Caco-2 (cell line): ENCODE results near the gene RPL38. TPM values are rescaled to one million over a fixed set of nuclear protein-coding genes. Genes with fewer than 3 reads are reported as not detected.

ENCODE experiments used
- BruUV-seq: library from RNA; stranded (reverse); fragments of 400-500 nt; replicated peaks from 2 replicates; lab custom pipeline; 2021; lab: Mats Ljungman, UMichigan
- CTCF ChIA-PET: fragments of 300-600 bp; sonication (Branson Sonifier 250); formaldehyde crosslinking; loops from one replicate; lab custom pipeline; 2022; ENCODE audit warnings: antibody characterized with exemption; lab: Charles Lee
- POLR2A ChIA-PET: fragments of 300-600 bp; sonication (Branson Sonifier 250); formaldehyde crosslinking; loops from one replicate; lab custom pipeline; 2022; ENCODE audit warnings: antibody characterized with exemption; lab: Charles Lee
- DNase-seq, 2 experiments: peaks; one replicate each; pipeline versions ENCODE4 v3.0.0 to v3.0.0-alpha.2; 2020 to 2022
- H3K27me3 ChIP-seq: replicated peaks from 2 replicates; pipeline ENCODE4 v1.6.0; 2011; ENCODE audit warnings: low read length; ENCODE audit not compliant: control insufficient read depth, insufficient read depth
- H3K36me3 ChIP-seq: 2 replicates; pipeline ENCODE4 v1.5.1; 2011; ENCODE audit warnings: low read length; ENCODE audit not compliant: control insufficient read depth, insufficient read depth
- H3K4me1 ChIP-seq: fragments of 250-450 bp; sonication (Bioruptor Pico); 2 replicates; pipeline ENCODE4 v1.5.1; 2020; ENCODE audit warnings: mild to moderate bottlenecking
- H3K4me3 ChIP-seq: 2 replicates; pipeline ENCODE4 v1.5.1; 2011; ENCODE audit warnings: low read depth, mild to moderate bottlenecking, control low read depth, low read length
- H3K9me3 ChIP-seq: fragments of 250-450 bp; sonication (Bioruptor Pico); 2 replicates; pipeline ENCODE4 v1.5.1; 2020; ENCODE audit warnings: mild to moderate bottlenecking, moderate library complexity
- H3K27ac Mint-ChIP-seq: one replicate; pipeline ENCODE4 v1.8.0; 2022; ENCODE audit warnings: mixed read lengths; ENCODE audit not compliant: unreplicated experiment
- H3K27me3 Mint-ChIP-seq: one replicate; pipeline ENCODE4 v1.8.0; 2022; ENCODE audit warnings: mixed read lengths; ENCODE audit not compliant: insufficient read depth, unreplicated experiment
- H3K36me3 Mint-ChIP-seq: one replicate; pipeline ENCODE4 v1.8.0; 2022; ENCODE audit warnings: mild to moderate bottlenecking, mixed read lengths; ENCODE audit not compliant: insufficient read depth, unreplicated experiment
- H3K4me1 Mint-ChIP-seq: one replicate; pipeline ENCODE4 v1.8.0; 2022; ENCODE audit warnings: low read depth, mixed read lengths; ENCODE audit not compliant: unreplicated experiment
- H3K4me3 Mint-ChIP-seq: one replicate; pipeline ENCODE4 v1.8.0; 2022; ENCODE audit warnings: mild to moderate bottlenecking, moderate library complexity, mixed read lengths; ENCODE audit not compliant: unreplicated experiment
- H3K9me3 Mint-ChIP-seq: one replicate; pipeline ENCODE4 v1.8.0; 2022; ENCODE audit warnings: mixed read lengths; ENCODE audit not compliant: unreplicated experiment
- intact Hi-C: fragments of 100-400 bp; cut with micrococcal nuclease; formaldehyde crosslinking; loops from one replicate; pipeline ENCODE4 v1.10.0; 2022; ENCODE audit not compliant: unreplicated experiment
- total RNA-seq: library from RNA; stranded (reverse); gene quantifications from 2 replicates; pipeline ENCODE4 v1.2.3, GENCODE V29; 2022
- TF ChIP-seq, protein P1 (sequence below), 2 experiments: fragments of 200-600 bp in 1 of 2; IDR thresholded peaks; 1 replicate in 1 of 2; 2 replicates in 1 of 2; pipeline versions ENCODE4 v1.5.1 to v1.8.0; 2011 to 2022; ENCODE audit warnings: antibody characterized with exemption in 1 of 2, control low read depth in 1 of 2, inconsistent platforms in 1 of 2, low read depth in 1 of 2, low read length in 1 of 2, mild to moderate bottlenecking in 1 of 2, moderate library complexity in 1 of 2; ENCODE audit not compliant: insufficient read depth in 1 of 2, severe bottlenecking in 1 of 2, unreplicated experiment in 1 of 2

The RPL38 gene
- total RNA-seq, 1 experiment from 2014 or later = 1,319 TPM

DNA sequence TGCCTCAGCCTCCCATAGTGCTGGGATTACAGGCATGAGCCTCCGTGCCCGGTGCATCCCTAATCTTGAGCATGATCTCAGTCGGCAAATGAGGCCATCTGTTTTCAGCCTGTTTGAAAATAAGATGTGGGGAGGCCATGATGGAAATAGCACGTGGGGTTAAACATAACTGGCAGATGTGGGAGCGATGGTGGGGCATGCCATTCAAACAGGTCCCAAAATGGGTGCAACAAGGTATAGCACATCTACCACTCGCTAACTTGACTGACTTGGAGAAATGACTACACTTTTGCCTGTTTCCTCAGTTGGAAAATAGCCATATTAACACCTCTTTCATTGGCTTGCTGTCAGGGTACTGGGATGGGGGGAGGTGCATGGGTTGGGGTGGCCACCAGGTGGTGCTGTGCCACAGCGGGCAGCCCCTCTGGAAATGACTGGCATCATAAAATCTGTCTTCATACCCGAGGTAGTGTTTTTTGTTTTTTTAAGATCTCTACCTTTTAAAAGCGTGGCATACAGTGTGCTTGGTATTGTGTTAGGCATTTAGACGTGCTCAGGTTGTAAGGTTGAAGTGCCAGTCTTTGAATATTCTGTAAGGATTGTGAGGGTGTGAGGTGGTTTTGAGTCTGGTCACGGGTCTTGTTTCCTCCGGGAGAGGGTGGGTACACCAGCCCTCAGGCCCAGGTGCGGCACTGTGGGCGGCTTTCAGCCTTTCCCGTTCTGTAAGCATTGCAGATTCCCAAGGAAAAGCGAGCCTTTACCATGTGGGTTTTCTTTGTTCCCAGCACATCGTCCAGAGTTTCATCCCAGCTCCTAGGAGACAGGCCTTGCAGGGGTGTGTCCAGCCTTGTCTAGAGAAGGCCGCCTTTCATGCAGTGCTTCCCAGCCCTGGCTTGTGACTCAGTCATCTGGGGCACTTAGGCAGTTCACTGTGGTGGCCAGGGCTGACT, 7.0 kb downstream of the RPL38 start:
- POLR2A ChIA-PET = no interaction called here
- H3K27ac Mint-ChIP-seq = peak overlapping the region; percentile 83
- H3K36me3 Mint-ChIP-seq = peaks cover 80% of the 10 kb centered on the region
- H3K27me3 Mint-ChIP-seq = no peaks in the 10 kb centered on the region
- H3K9me3 Mint-ChIP-seq = no peaks in the 10 kb centered on the region
- intact Hi-C loops = loop anchor here (10.0 kb wide), 1 partner anchor 154 kb away; the partner anchor contains the start of genes BTBD17 and GPR142
- Histone ChIP-seq H3K4me3 (no peak overlapping the region), H3K36me3 (peaks cover 5% of the 10 kb centered on the region; the same call in 1 of the 2 replicates), H3K27me3 (no peaks in the 10 kb centered on the region), H3K4me1 (peaks cover 28% of the 10 kb centered on the region), H3K9me3 (no peaks in the 10 kb centered on the region)
- H3K4me1 Mint-ChIP-seq = peaks cover 34% of the 10 kb centered on the region
- H3K4me3 Mint-ChIP-seq = peak overlapping the region; percentile 17
- peak; percentile 78 to 85 for DNase-seq
- TF ChIP-seq, protein P1, sequence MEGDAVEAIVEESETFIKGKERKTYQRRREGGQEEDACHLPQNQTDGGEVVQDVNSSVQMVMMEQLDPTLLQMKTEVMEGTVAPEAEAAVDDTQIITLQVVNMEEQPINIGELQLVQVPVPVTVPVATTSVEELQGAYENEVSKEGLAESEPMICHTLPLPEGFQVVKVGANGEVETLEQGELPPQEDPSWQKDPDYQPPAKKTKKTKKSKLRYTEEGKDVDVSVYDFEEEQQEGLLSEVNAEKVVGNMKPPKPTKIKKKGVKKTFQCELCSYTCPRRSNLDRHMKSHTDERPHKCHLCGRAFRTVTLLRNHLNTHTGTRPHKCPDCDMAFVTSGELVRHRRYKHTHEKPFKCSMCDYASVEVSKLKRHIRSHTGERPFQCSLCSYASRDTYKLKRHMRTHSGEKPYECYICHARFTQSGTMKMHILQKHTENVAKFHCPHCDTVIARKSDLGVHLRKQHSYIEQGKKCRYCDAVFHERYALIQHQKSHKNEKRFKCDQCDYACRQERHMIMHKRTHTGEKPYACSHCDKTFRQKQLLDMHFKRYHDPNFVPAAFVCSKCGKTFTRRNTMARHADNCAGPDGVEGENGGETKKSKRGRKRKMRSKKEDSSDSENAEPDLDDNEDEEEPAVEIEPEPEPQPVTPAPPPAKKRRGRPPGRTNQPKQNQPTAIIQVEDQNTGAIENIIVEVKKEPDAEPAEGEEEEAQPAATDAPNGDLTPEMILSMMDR (IDR thresholded peaks at IDR 0.05; ENCODE audit: insufficient read depth in 1 of 2, low read depth in 1 of 2, low read length in 1 of 2, severe bottlenecking in 1 of 2, unreplicated experiment in 1 of 2) = peak; percentile 95 to 97
- BruUV-seq = no TSS peak
- CTCF ChIA-PET = interaction anchor here (1.6 to 1.9 kb wide), 2 partner anchors 11 to 86 kb away, joined by 5 to 6 read pairs; no protein-coding TSS in a partner anchor

DNA sequence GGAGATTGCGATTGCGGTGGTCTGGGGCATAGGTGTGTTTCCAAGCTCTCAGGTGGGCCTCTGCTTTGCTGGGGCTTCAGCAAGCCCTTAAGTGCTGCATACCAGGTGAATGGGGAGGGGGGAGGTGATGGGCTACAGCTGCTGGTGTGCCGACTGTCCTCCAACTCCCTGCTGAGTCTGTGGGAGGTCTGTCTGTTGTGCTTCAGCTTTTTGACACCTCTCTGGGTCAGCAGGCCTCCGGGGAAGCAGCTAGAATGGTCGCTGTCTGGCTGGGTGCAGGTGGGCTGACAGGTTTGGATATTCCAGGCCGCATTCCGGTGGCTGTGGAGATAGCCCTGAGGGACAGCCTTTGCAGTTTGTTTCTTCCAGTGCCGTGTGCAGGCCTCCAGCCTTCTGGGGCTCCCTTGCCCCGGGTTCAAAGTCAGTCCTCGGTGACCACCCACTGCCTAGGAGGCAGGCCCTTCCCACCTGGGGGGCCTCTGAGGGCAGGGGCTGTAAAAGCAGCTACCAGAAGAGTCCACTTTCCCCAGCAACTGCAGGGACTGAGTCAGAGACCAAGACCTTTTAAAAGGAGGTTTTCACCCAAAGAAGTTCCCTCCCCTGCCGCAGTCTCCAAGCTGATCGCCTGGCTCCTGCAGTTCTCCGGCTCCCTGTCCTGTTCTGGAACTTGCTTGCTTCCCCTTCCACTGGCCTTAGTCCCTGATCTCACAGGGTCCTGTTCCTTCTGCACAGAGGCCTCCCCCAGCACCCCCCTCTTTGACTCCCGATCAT, 7.8 kb downstream of the RPL38 start:
- peaks cover 21% of the 10 kb centered on the region for H3K4me1 ChIP-seq
- peaks cover 71% of the 10 kb centered on the region for H3K36me3 Mint-ChIP-seq
- intact Hi-C loops = loop anchor here (10.0 kb wide), 1 partner anchor 153 kb away; the partner anchor contains the start of genes BTBD17 and GPR142
- no peaks in the 10 kb centered on the region for H3K9me3 ChIP-seq
- H3K36me3 ChIP-seq = peaks cover 5% of the 10 kb centered on the region; the same call in 1 of the 2 replicates
- peak overlapping the region; percentile 83 for H3K27ac Mint-ChIP-seq
- no peak overlapping the region for H3K4me3 ChIP-seq
- DNase-seq = peak; percentile 47 to 74
- H3K27me3 Mint-ChIP-seq = no peaks in the 10 kb centered on the region
- ChIA-PET POLR2A (no interaction called here), CTCF (interaction anchor here (1.6 to 1.9 kb wide), 2 partner anchors 12 to 85 kb away, joined by 5 to 6 read pairs; no protein-coding TSS in a partner anchor)
- BruUV-seq = no TSS peak
- H3K9me3 Mint-ChIP-seq = no peaks in the 10 kb centered on the region
- no peaks in the 10 kb centered on the region for H3K27me3 ChIP-seq
- TF ChIP-seq, protein P1 (IDR thresholded peaks at IDR 0.05; ENCODE audit: insufficient read depth in 1 of 2, low read depth in 1 of 2, low read length in 1 of 2, severe bottlenecking in 1 of 2, unreplicated experiment in 1 of 2) = no peak
- peaks cover 30% of the 10 kb centered on the region for H3K4me1 Mint-ChIP-seq
- no peak overlapping the region for H3K4me3 Mint-ChIP-seq

DNA sequence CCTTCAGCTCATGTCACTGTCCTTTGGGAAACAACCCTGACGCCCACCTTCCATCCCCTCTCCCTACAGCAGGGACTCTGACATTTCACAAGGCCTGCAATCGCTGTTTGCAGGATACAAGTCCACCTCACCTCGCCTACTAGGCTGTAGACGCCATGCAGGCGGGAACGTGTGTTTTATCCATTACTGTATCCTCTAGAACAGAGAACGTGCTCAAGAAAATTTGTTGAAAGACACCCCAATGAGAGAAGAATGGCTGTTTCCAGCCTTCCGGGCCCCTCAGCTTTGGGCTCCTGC, 8.4 kb downstream of the RPL38 start:
- Mint-ChIP-seq H3K4me1 (peaks cover 26% of the 10 kb centered on the region), H3K36me3 (peaks cover 66% of the 10 kb centered on the region), H3K27me3 (no peaks in the 10 kb centered on the region), H3K4me3 (no peak overlapping the region), H3K27ac (peak overlapping the region; percentile 83), H3K9me3 (no peaks in the 10 kb centered on the region)
- Histone ChIP-seq H3K36me3 (peaks cover 5% of the 10 kb centered on the region; the same call in 1 of the 2 replicates), H3K27me3 (no peaks in the 10 kb centered on the region), H3K4me3 (no peak overlapping the region), H3K4me1 (peaks cover 21% of the 10 kb centered on the region), H3K9me3 (no peaks in the 10 kb centered on the region)
- intact Hi-C loops = loop anchor here (2.0 to 10.0 kb wide), 2 partner anchors 85 to 153 kb away; partner anchors contain the start of genes BTBD17 and GPR142
- TF ChIP-seq, protein P1 (IDR thresholded peaks at IDR 0.05; ENCODE audit: insufficient read depth in 1 of 2, low read depth in 1 of 2, low read length in 1 of 2, severe bottlenecking in 1 of 2, unreplicated experiment in 1 of 2) = no peak
- no TSS peak for BruUV-seq
- peak in 1 of 2 experiments; percentile 17 for DNase-seq
- CTCF ChIA-PET = interaction anchor here (1.6 to 1.9 kb wide), 2 partner anchors 12 to 85 kb away, joined by 5 to 6 read pairs; no protein-coding TSS in a partner anchor
- POLR2A ChIA-PET = no interaction called here
